Occipital lobe (tissue), 2 donors: ENCODE results near the gene SLC4A2. TPM values are rescaled to one million over a fixed set of nuclear protein-coding genes. Genes with fewer than 3 reads are reported as not detected.
A peak's percentile ranks its signal among the peaks of the same experiment; 100 is the strongest.

Experiments used
- DNase-seq: peaks from one replicate; lab custom pipeline; 2025; lab: John Stamatoyannopoulos, UW
- total RNA-seq: library from RNA; depleted of rRNA; stranded (reverse); fragments of >200 nt; gene quantifications from one replicate; pipeline ENCODE4 v1.2.3, GENCODE V29; 2014

SLC4A2 gene
- total RNA-seq, 1 donor from 2014 or later = 13.7 TPM

DNA sequence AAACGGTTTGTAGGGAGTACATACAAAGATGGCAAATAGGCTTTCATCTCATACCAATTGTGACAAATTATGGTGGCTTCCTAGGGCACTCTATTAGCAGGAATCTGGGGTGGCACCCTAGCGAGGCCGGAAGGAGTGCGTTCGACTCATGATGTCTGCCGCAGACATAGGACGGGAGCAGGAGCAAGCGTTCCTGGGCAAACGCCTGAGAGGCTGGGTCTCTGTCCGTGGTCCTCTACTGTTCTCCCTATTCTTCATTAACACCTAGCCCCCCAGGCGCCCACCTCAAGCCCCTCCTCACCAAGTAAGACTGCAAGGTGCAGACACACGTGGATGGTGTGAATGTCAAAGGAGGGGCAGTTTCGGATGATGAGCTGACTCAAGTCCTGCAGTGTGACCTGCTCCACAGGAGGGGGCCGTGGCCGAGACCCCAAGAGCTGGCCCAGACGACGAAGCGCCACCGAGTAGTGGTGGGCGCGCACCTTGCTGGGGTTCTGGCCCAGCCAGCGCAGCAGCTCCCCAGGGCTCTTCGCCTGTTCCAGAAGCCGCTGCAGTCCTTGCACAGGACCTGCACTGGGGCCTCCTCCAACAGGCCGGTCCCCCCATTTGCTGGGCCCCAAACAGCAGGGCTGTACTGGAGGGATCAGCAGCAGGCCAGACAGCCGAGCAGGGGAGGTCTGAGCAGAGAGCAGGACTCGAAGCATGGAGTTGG lies 20.0 kb downstream of the SLC4A2 start:
- DNase-seq = no peak

DNA sequence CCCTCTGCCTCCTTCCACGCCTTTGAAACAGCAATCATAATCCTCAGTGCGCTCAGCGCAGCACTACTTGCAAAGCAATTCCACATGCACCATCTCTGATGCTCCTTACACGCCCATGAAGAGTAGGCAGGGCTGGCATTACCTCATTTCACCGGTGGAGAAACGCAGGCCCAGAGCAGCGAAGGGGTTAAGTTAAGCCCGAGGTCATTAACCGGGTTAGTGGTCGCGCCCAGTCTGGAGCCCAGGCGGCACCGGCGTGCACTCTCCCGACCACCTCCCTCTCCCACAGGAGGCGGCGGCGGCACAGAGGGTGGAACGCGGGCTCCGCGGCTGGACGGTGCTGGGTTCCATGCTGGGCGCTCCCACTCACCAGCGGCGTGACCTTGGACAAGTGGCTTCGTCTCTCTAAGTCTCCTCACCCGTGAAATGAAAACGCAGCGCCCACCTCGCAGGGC lies 20.7 kb downstream of the SLC4A2 start:
- no peak for DNase-seq

DNA sequence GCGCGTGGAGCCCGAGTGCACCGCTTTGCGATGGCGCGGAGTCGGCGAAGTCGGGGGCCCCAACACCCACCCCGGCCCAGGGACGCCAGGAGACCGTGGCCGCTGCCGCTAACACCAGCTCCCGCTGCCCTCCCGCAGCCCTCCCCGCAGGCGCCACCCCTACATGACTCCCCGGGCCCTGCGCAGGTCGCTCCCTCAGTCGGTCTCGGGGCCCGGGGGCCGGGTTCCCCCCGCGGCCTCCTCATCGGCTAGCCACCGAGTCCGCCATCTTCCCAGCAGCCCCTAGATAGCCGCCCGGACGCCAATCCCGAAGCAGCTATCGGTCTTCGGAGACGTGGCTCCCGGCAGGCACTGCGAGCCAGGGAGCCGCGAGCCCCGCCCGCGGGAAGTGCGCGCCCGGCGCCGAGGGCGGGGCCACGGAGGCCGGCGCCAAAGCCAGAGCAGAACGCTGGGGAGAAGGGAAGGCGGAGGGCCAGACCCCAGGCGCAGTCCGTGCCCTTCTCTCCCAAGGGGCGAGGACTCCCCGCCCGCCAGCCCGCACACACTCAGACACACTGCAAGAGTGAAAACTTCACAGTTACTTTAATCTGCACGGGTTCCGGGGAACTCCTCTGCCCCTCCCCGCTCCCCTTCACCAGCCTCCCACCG lies 21.3 kb downstream of the SLC4A2 start, which contains the start of gene FASTK:
Gene FASTK, minus strand, starts transcription at position 288 of the 648 bp plus-strand sequence. Its CDS starts 43 bp downstream, at position 245.
- peak; percentile 90 for DNase-seq

DNA sequence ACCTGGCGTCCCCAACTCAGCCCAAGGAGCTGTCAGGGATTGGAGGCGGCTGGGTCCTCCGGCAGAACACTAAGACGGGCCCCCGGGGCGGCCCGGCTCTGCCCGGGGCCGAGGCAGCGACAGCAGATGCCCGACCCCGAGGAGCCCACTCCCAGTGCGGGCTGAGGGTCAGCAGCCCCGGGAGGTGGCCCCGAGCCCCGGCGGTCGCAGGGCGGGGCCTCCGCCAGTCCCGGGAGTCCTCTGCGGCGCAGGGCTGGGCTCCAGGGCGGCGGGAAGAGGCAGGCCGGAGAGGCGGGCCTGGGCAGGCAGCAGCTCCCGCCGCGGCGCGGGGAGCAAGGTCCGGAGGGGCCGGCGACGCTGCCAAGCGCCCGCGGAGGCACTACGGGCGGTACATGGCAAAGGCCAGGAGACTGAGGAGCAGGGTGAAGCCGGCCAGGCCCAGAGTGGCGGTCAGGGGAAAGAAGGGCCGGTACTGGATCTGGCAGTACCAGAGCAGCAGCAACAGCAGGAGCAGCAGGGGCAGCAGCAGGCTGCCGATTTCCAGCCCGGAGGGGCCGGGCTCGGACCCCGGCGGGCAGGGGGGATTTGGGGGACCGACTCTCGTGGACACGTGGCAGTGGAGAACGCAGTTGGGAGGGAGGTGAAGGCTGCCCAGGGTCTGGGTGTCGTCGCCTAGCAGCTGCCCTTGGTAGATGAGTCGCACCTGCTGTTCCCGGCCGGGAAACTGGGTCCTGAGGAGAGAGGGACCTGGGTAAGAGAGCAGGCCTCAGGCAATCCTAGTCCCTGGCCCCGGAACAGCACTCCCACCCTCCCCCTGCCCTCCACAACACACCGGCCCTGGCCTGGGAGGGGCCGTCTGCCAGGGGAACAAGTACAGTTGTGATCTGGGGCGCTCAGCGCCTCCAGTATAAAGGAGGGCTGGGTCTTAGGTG lies 22.0 kb downstream of the SLC4A2 start:
- no peak for DNase-seq

DNA sequence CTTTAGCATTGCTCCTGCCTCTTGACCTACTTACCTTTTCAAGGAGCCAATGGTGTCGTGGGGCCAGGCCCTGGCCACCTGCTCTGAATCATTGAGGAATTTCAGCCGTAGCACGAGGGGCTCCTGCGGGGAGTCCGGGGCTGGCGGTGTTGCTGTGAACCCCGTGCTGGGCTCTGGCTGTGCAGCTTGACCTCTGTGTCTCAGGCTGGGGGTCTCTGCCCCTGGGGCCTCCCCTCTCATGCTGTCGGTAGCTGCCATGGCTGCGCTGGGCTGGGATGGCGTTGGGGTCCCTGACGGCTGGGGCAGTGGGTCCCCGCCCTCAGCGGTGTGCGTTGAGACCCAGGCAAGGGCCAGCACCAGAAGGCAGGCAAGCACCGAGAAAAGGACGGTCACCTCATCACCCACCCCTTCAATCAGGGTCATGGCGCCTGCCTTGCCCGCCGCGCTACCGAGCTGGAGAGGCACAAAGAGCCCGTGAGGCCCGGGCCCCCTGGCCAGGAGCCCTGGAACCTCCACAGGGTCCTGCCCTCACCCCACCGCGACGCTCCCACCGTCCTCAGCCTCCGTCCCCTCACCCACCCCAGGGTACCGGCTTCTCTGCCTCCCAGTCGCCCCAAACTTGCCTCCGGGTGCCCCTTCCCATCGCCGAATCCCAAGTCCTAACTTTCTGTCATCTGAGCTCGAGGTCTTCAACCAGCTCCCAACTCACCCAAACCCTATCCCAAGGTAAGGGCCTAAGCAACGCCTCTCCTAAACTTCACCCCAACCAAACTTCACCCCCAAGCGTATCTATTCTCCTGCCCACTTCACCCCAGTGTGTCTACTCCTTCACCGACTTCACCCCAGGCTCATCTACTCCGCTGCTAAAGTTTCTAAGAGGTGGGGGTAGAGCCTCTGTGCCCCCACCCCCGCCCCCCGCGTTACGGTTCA lies 23.0 kb downstream of the SLC4A2 start:
- DNase-seq = no peak

DNA sequence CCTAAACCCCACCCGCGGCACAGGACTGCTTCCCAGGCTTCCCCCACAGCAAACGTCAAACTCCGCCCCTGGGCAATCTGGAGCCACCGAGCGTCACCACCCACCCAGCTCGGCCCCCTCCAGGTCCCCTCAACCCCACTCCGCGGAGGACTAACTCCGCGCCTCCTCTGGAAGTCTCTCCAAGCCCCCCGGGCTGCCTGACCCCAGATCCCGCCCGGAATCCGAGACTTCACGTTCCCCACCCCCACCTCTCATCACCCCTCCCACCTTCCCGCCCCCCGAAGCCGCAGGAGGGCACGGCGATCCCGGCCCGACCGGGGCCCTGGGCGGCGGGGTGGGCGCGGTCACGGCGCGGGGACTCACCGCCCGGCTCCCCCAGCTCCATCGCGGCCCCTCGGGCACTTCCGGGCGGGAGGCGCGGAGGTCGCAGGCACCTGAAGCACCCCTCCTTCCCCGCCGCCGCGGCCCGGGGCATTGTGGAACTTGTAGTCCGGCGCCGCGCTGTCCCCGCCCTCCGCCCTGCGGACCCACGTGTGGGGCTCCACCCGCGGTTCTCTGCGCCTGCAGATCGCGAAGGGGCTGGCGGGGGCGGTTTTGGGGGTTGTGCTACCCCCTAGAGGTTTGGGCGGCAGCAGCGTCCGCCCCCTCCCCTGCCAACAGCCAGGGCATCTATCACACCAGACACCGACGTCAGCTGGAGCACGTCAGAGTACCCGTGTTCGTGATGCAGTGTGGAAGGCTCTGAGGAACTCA lies 23.9 kb downstream of the SLC4A2 start, which contains the start of gene TMUB1:
Gene TMUB1, minus strand, starts transcription at position 423 of the 753 bp plus-strand sequence. CDS start 930 bp downstream, outside the sequence.
- peak; percentile 74 for DNase-seq

DNA sequence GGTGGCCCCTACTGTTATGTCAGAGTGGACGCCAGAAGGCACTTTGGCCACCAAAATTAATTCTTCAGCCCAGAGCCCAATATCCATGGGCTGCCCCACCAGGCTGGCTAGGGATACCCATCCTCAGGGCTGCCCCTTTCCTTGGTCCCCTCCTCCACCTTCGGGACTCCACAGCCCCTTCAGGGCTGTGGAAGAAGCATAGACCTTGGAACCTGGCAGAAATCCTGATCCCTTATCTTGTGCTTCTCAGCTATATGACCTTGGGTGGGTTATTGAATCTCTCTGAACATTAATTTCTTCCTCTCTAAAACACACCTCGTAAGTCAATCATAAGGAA lies 24.4 kb downstream of the SLC4A2 start:
- DNase-seq = no peak

DNA sequence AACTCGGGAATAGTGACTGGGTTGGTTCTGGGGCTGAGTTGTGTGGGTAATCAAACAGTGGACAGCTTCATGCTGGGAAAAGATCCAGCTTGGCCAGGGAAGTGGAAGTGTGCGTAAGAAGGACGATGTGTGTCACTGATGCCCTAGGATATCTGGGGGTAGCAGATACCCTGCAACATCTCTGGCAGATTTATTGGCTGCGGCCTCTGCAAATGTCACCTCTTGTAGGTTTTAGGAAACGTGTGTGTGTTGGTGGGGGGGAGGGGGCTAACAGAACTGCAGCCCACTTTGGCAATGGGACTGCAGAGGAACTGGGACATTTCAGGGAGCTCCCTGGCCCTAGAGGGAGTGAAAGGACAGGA lies 25.9 kb downstream of the SLC4A2 start:
- DNase-seq = no peak

DNA sequence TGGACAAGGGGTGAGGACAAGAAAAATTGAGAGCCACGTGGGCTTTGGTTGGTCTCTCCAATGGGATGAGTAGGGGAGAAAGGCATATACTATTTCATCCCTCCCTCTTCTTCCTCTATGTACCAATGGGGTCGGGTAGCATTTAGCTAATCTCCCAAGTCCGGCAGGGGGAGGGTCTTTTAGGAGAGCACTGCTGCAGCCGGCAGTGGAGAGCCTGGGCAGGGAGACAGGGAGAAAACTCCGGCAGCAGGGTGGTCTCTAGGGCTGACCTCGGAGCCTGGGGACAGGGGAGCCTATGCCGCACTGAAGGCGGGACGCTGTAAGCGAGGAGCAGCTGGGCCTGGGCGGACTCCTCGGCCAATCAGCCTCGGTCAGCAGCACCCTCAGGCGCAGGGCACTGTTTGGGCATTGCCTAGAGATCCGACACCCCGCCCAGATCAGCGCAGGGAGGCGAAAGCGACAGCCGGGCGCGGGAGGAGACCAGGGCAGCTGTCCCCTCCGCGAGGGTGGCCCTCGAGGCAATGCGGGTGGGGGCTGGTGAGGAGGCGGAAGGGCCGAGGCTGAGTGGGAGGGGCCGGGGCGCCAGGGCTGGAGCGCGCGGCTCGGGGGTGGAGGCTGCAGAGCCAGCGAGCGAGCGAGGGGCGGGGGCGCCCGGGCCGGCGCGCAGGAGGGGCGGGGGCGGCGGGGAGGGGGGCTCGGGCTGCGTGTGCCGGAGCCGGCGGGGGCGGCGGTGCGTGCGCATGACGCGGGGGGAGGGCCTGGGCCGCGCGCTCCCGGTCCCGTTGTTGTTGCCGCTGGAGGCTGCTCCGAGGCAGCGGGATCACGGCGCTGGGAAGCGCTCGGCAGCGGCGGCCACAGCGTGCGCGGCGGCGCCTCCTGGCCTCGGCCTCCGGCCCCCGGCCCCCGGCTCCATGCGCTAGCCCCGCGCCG lies 26.6 kb downstream of the SLC4A2 start, which contains the start of gene AGAP3:
Gene AGAP3, plus strand, starts transcription at position 785 of the 930 bp plus-strand sequence. CDS start 267 bp downstream, outside the sequence.
- peak; percentile 87 for DNase-seq

DNA sequence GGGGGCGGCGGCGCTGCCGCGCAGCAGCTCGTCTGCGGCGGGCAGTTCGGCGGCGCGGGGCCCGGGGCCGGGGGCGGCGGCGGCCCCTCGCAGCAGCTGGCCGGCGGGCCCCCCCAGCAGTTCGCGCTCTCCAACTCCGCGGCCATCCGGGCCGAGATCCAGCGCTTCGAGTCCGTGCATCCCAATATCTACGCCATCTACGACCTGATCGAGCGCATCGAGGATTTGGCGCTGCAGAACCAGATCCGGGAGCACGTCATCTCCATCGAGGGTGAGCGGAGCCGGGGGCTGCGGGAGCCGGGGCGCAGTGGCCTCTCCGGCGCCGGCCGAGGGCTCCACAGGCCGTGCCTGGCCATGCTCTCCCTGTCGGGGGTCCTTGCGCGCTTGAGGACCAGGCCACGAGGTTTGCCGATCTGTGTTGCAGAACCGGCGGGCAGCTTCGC lies 27.4 kb downstream of the SLC4A2 start:
- DNase-seq = peak; percentile 51

DNA sequence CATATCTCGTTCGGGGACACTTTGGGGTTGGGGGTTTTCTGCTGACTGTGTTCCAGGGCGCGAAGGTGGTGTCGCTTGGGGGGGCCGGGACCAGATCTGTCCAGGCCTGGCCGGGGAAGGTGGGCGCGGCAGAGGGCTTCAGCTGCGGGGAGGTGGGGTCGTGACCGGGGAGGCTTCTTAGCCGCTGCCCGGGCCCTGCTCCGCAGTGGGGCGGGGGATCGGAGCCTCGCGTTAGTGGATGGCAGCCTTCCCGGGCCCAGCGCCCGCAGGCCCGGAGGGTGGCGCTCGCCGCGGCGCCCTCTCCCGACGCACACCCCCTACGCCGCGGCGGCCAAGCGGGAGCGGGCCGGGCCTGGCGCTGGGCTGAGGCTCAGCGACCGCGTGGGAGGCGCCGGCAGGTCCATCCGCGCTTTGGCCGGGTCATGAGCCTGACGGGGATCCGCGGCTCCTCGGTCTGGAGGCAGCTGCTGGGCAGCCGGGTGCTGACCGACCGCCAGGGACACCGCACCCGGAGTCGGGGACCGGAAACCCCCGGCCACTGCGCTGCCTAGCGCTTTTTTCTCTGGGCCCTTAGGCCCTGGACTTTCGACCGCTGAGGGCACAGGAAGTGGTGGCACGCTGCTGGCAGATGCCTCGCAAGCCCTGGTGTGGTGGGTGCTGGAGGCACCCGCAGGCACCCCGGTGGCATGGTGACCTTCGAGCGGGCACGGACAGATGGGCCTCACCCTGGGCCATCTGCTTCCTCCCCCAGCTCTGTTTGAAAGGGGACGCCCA lies 28.0 kb downstream of the SLC4A2 start:
- DNase-seq = peak; percentile 51

DNA sequence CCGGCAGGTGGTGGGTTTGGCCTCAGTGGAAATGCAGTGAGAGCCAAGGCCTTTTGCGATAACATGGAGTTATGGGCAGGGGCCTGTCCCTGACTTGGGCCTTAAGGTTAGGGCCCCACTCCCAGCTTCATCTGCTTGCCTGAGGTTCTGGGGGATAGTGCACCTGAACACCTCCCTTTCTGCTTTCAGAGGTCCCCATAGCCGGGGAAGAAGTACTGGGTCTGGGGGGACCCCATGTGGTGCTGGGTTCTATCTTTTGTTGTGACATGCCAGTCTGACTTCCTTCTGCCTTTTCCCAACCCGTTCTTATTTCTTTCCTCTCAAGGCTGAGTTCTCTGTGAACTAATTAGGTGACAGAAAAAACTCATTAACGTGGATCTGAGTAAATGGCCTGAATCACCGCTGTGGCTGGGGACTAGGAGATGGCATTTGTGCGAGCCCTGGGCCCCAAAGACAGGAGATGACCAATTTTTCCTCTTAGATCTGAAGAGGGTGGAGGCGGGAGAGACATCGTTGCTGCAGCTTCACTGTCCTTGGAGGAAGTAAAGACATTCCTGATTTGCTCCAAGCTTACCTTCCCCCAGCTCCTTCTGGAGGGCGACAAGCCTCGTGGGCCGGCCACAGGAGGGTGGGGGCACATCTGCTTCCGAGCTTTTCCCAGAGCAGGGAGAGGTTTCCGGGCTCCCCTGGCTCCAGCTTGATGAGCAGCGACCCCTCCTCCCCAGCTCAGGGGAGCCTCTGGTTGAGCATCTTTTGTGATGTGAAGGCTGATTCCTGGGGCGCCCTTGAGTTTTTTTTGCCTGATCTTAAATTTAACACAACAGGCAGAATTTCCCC lies 28.8 kb downstream of the SLC4A2 start:
- no peak for DNase-seq

DNA sequence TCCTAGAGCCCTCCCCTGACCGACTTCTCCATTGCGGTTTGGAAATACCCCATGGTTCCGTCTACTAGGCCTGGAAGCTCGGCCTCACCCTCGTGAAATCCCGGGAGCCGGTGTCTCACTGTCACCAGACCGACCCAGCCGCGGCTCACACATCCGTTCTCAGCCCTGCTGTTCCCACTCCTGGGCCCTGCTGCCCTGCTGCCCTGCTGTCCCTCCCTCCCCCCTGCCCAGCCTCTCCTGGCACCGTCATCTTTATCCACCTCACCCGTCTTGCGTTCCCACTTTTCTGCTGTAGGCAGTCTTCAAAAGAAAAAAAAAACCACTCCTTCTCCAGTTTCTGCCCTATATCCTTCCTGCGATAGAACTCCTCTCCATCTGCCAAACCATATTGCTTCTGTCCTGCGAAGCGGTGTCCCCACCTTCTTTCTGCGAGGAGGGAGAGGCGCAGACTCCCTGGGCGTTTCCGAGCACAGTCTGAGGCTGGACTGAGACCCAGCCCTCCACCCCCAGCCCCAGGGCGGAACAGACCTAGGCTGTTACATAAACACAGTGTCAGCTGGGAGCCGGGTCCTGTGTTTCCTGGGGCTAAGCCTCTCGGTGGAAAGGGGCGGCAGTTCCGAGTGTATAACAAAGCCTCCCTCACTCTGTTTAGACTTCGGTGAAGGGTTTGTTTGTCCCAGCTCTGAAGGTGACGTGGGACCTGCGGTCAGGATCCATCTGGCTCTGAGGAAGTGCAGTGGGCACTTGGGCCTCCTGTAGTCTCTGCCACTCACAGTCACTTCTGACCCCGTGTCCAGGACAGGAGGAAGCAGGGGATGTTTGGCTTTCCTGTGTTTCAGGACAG lies 29.7 kb downstream of the SLC4A2 start:
- peak; percentile 44 for DNase-seq

DNA sequence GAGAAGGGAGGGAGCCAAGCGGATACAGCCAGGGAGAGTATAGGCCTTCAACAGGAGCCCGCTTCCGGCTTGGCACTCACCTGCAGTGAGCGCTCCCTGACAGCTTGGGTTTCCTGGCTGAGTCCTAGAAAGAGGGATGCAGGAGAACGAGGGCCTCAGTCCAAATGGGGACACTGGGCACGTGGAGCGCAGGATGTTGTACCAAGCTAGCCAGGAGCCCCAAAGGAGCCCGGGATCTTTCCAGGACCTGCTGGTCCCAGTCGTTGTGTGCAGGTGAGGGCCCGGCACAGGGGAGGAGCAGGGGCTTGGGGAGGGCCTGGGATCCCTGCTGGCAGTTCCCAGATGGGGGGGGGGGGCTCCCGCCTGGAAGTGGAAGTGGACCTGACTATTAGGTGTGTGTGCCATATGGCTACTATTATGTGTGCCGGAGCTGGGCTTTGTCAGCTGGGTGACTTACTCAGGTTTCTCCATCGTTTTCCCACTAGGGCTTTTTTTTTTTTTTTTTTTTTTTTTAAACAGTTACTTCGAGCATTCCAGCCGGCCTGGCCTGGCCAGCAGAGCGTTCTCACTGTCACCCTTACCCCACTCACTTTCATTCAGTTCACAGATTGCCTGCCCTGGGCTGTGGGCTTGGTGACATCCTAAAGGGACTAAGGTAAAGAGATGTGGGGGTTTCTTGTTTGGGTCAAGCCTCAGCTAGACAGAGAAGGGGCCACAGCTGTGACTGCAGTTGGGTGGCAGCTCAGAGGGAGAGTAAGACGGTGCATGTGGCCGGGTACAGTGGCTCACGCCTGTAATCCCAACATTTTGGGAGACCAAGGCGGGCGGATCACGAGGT lies 30.7 kb downstream of the SLC4A2 start:
- DNase-seq = no peak

DNA sequence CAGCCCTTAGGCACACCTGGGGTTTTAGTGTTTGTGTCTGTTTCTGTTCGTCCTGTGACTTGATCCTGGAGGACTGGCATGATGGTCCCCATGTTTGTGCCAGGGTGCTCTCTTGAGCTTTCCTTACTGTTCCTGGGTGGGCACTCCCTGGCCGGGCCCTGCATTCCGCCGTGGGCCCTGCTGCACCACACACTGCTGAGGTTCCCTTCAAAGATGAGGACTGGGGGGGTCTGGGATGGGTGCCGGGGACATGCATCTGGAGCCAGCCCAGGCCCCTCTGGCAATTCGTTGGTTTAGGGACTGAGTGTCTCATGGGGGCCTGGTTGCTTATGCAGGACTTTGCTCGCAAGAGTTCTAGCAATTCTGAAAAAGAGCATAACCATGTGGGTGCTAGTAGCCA lies 31.6 kb downstream of the SLC4A2 start:
- no peak for DNase-seq
